ENCODE measurements around the gene RNF113B. TPM values are rescaled to one million over a fixed set of nuclear protein-coding genes. Genes with fewer than 3 reads are reported as not detected.

The RNF113B gene
- total RNA-seq, 1 experiment from 2014 or later: not detected

Small RNA genes within 50 kb of the gene (small RNA-seq; reads per million reads assigned to genes)
- 0 to 0.10 reads per million in 2 experiments for gene MIR3170

Other genes with a start within 250 kb of the RNF113B start
- gene IPO5, start 223.6 kb downstream of the RNF113B start, total RNA-seq (2014; rRNA removed; shearing (Covaris generic)): 153 and 154 TPM in 2 replicates
- 39.8 and 49.0 TPM in 2 replicates for gene FARP1, start 34.2 kb downstream of the RNF113B start, total RNA-seq (2014; rRNA removed; shearing (Covaris generic))

Data from SK-MEL-5 (cell line).